22Rv1 (cell line): ENCODE data around the gene LRIG1.

ENCODE experiments used
- H3K27ac ChIP-seq: fragments of 450-650 bp; 2 replicates; pipeline ENCODE4 v1.5.1; 2017
- CTCF ChIP-seq: fragments of 450-650 bp; IDR thresholded peaks from 2 replicates; pipeline ENCODE4 v1.5.1; 2017; ENCODE audit warnings: mild to moderate bottlenecking
- ZFX ChIP-seq: fragments of 450-650 bp; IDR thresholded peaks from 2 replicates; pipeline ENCODE4 v1.6.1; 2017; ENCODE audit warnings: antibody characterized with exemption, borderline replicate concordance

The LRIG1 gene

GRCh38 chr3:66381626-66382025 is 119.2 kb downstream of the LRIG1 start:
- TF ChIP-seq ZFX: no peak
- no peak for TF ChIP-seq CTCF
- no peak overlapping the region for H3K27ac ChIP-seq

GRCh38 chr3:66380200-66380932 is 120.5 kb downstream of the LRIG1 start:
- no peak for TF ChIP-seq ZFX
- no peak for TF ChIP-seq CTCF
- no peak overlapping the region for H3K27ac ChIP-seq

- TF ChIP-seq ZFX: no peak
- no peak for TF ChIP-seq CTCF
- no peak overlapping the region for H3K27ac ChIP-seq
These were observed 121.3 kb downstream of the LRIG1 start for GRCh38 chr3:66379565-66379964.

GRCh38 chr3:66378256-66378655 is 122.6 kb downstream of the LRIG1 start:
- TF ChIP-seq ZFX (no peak), CTCF (peak; percentile 74)
- no peak overlapping the region for H3K27ac ChIP-seq

- TF ChIP-seq ZFX (no peak), CTCF (no peak)
- no peak overlapping the region for H3K27ac ChIP-seq
These were observed 123.0 kb downstream of the LRIG1 start for GRCh38 chr3:66377800-66378199.

GRCh38 chr3:66376568-66376967 is 124.3 kb downstream of the LRIG1 start:
- H3K27ac ChIP-seq: no peak overlapping the region
- TF ChIP-seq ZFX (no peak), CTCF (no peak)

GRCh38 chr3:66372681-66373350 is 128.0 kb downstream of the LRIG1 start:
- H3K27ac ChIP-seq: no peak overlapping the region
- TF ChIP-seq ZFX (no peak), CTCF (peak; percentile 25)
